Neural crest cell (in vitro differentiated cells): ENCODE measurements around the gene SRGAP3. TPM values are rescaled to one million over a fixed set of nuclear protein-coding genes. Genes with fewer than 3 reads are reported as not detected.
A peak's percentile ranks its signal among the peaks of the same experiment; 100 is the strongest.

Experiments
- DNase-seq: peaks from one replicate; pipeline ENCODE4 v3.0.0; 2021; ENCODE audit warnings: low read depth, mixed read lengths, low spot score
- H3K27ac Mint-ChIP-seq: one replicate; pipeline ENCODE4 v1.8.0; 2021; ENCODE audit warnings: mild to moderate bottlenecking, mixed read lengths; ENCODE audit not compliant: unreplicated experiment
- H3K27me3 Mint-ChIP-seq: 2 replicates; pipeline ENCODE4 v1.8.0; 2021; ENCODE audit warnings: low read depth, mild to moderate bottlenecking, mixed read lengths
- H3K36me3 Mint-ChIP-seq: 2 replicates; pipeline ENCODE4 v1.8.0; 2021; ENCODE audit warnings: low read depth, mild to moderate bottlenecking, mixed read lengths
- H3K4me1 Mint-ChIP-seq: 2 replicates; pipeline ENCODE4 v1.8.0; 2021; ENCODE audit warnings: mixed read lengths
- H3K4me3 Mint-ChIP-seq: one replicate; pipeline ENCODE4 v1.8.0; 2021; ENCODE audit warnings: mild to moderate bottlenecking, mixed read lengths
- H3K9me3 Mint-ChIP-seq: 2 replicates; pipeline ENCODE4 v1.8.0; 2021; ENCODE audit warnings: mixed read lengths
- total RNA-seq: library from RNA; stranded (reverse); gene quantifications from 2 replicates; pipeline ENCODE4 v1.2.1, GENCODE V29; 2021
- TF ChIP-seq, protein P1 (sequence below): fragments of 200-600 bp; sonication (generic); conservative IDR thresholded peaks from 2 replicates; pipeline ENCODE4 v1.5.0; 2021; ENCODE audit warnings: antibody characterized with exemption, mild to moderate bottlenecking

The SRGAP3 gene
- total RNA-seq, 1 donor from 2014 or later: 58.4 TPM

DNA sequence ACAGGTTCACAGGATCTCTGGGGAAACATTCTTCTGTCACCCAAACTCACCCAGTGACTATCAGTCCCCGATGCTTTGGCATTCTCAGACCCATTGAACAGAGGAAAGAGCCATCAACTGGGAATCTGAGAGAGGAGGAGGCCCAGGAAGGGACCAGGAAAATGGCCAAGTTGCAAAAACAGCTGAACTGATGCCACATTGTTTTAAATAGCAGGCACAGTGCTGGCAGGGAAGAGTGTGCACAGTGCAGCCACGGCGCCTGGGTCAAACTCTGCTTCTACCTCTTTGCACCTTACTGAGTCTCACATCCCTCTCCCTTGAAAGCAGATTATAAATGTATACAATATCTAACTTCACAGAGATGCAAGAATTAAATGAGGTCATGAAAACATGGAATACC is 66.4 kb downstream of the SRGAP3 start:
- TF ChIP-seq, protein P1, sequence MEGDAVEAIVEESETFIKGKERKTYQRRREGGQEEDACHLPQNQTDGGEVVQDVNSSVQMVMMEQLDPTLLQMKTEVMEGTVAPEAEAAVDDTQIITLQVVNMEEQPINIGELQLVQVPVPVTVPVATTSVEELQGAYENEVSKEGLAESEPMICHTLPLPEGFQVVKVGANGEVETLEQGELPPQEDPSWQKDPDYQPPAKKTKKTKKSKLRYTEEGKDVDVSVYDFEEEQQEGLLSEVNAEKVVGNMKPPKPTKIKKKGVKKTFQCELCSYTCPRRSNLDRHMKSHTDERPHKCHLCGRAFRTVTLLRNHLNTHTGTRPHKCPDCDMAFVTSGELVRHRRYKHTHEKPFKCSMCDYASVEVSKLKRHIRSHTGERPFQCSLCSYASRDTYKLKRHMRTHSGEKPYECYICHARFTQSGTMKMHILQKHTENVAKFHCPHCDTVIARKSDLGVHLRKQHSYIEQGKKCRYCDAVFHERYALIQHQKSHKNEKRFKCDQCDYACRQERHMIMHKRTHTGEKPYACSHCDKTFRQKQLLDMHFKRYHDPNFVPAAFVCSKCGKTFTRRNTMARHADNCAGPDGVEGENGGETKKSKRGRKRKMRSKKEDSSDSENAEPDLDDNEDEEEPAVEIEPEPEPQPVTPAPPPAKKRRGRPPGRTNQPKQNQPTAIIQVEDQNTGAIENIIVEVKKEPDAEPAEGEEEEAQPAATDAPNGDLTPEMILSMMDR: no peak
- no peak for DNase-seq
- Mint-ChIP-seq H3K27me3 (no peaks in the 10 kb centered on the region), H3K27ac (peak overlapping the region; percentile 72), H3K36me3 (peaks cover 6% of the 10 kb centered on the region), H3K4me3 (peak overlapping the region; percentile 83), H3K9me3 (no peaks in the 10 kb centered on the region), H3K4me1 (peaks cover 83% of the 10 kb centered on the region)

DNA sequence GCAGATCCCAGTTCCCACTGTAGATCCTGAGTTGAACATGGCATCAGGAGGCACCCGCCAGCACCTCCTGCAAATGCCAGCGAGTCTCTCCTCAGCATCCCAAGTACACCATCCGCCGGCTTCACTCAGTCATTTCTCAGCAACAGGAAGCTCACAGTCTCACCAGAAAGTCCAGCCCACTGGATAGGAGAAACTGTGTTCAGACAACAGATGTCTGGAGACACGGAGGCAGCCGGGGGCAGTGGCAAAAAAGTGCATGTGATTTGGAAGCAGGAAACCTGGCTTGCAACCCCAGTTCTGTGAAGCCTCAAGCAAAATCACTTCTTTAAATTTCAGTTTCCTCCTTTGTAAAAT is 68.7 kb downstream of the SRGAP3 start:
- TF ChIP-seq, protein P1: no peak
- no peak overlapping the region for H3K27ac Mint-ChIP-seq
- peaks cover 63% of the 10 kb centered on the region for H3K4me1 Mint-ChIP-seq
- H3K9me3 Mint-ChIP-seq: no peaks in the 10 kb centered on the region
- H3K4me3 Mint-ChIP-seq: no peak overlapping the region
- no peaks in the 10 kb centered on the region for H3K27me3 Mint-ChIP-seq
- no peak for DNase-seq
- H3K36me3 Mint-ChIP-seq: peaks cover 6% of the 10 kb centered on the region

DNA sequence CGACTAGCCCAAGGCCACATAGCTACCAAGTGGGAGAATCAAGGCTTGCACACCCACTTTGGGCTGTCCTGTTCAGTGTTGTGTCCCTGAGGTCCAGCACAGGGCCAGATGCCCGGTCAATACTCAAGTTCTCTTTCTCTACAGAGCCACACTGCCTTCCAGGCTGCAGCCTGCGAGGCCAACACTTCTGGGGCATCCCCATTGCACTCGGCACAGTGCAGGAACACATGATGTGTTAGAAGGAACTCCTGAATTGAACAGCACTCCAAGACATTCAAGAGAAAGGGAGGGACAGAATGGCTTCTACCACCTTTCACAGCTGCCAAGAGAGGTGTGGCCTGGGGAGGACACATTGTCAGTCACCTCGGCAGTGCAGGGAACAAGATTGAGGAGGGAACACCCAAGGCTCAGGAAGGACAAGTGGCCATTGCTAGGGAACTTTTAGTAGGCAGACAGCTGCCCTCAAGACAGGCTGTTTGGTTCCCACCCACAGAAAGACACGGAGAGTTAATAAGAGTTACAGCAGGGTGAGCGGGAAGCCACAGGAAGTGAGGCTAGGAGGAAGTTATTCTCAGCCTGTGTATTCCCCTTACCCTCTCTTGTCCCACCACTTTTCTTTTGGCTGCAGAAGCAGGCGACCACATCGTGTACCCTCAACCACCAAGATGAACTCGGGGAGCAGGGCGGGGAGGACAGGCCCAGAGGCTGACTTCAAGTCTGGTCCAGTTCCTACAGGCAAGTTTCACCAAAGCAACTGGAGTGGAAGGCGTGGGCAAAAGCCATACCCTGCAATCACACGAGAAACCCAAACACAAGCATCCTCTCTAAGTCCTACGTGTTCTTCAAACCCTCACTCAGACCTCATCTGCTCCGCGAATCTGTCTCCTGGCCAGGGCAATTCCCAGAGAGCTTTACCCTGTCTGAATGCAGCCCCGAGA is 69.4 kb downstream of the SRGAP3 start:
- H3K36me3 Mint-ChIP-seq: peaks cover 6% of the 10 kb centered on the region
- H3K27ac Mint-ChIP-seq: peak overlapping the region; percentile 90
- TF ChIP-seq, protein P1: no peak
- DNase-seq: no peak
- H3K27me3 Mint-ChIP-seq: no peaks in the 10 kb centered on the region
- peaks cover 58% of the 10 kb centered on the region for H3K4me1 Mint-ChIP-seq
- no peaks in the 10 kb centered on the region for H3K9me3 Mint-ChIP-seq
- peak overlapping the region; percentile 7 for H3K4me3 Mint-ChIP-seq

DNA sequence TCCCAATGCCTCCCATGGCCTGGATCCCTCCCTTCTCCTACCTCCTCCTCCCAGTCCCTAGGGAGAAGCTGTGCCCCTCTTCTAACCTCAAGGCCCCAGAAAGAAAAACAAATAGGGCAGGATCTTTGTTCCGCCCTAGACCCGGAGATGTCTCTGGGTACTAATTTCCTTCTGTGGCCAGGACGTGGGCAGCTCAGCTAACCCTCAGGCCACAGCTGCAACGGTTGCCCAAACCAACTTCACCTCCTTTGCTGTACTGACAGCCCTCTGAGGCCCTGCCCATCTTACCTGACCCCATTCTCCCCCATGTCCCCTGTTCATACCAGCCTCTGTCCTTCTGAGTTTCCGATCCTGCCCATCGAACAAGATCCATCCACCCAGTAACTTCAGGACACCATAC is 70.7 kb downstream of the SRGAP3 start:
- TF ChIP-seq, protein P1: no peak
- Mint-ChIP-seq H3K4me3 (no peak overlapping the region), H3K4me1 (peaks cover 56% of the 10 kb centered on the region), H3K27ac (peak overlapping the region; percentile 83), H3K9me3 (no peaks in the 10 kb centered on the region), H3K36me3 (peaks cover 6% of the 10 kb centered on the region), H3K27me3 (no peaks in the 10 kb centered on the region)
- DNase-seq: no peak

DNA sequence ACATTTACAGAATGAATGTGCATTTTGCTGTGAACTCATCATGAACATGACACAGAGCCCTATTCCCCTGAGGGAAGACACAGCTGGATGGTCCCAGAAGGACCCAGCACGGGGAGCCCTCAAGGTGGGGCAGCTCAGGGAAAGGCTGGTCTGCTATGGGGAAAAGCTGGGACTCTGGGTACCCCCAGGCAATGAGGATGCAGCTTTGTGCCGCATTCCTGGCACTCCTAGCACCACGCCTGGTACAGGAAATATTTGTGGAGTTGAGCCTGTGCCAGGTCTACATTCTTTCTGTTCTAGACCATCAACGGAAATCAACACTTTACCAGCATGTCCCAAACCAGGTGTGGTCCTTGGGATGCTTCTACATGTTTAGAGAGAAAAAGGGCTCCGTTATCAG is 74.0 kb downstream of the SRGAP3 start:
- Mint-ChIP-seq H3K4me1 (peaks cover 47% of the 10 kb centered on the region), H3K27me3 (no peaks in the 10 kb centered on the region), H3K27ac (no peak overlapping the region), H3K9me3 (no peaks in the 10 kb centered on the region), H3K4me3 (no peak overlapping the region), H3K36me3 (peaks cover 6% of the 10 kb centered on the region)
- DNase-seq: no peak
- TF ChIP-seq, protein P1: no peak
